ENCODE data around the gene DDX6.
"Not testable (repeated sequence)": the region's sequence is repeated elsewhere in the genome, so short reads cannot be mapped to it uniquely, and the experiment has no call there.

Gene DDX6, protein sequence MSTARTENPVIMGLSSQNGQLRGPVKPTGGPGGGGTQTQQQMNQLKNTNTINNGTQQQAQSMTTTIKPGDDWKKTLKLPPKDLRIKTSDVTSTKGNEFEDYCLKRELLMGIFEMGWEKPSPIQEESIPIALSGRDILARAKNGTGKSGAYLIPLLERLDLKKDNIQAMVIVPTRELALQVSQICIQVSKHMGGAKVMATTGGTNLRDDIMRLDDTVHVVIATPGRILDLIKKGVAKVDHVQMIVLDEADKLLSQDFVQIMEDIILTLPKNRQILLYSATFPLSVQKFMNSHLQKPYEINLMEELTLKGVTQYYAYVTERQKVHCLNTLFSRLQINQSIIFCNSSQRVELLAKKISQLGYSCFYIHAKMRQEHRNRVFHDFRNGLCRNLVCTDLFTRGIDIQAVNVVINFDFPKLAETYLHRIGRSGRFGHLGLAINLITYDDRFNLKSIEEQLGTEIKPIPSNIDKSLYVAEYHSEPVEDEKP

DNA sequence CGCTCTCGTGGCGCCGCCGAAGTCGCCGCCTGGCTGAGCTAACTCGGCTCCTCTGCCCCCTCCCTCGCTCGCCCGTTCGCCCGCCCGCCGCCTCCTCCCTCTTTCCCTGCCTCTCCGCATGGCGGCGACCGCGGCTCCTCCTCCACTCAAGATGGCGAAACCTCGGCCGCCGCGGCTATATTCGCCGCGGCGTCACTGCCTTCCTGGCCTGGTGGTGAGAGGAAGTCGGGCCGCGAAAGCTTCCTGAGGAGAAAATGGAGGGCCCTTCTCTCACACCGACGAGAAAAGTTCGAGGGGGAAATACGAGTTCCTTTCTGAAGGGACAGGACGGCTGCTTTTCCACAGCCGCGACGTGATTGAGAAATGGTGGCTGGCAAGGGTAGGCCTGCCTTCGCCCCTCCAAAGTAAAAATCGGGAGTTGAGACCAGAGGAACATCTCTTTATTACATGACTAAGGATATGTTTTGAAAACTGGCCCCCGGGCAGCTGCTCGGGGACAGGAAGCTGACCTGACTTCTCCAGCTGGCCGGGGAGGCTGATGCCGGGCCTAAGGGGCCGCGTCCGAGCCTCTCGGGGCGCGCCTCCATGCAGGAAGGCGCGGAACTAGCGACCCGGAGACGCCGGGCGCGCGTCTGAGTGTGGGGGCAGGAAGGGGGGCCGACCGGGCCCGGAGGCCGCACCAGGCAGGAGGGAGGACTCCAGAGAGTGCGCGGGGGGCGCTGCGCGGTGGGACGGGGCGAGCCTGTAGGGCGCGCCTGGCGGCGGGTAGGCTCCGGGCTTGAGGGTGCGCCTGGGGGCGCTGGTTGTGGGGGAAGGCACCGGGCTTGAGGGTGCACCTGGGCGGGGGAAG, at the start of gene DDX6:
Gene DDX6 (minus strand): TSS at position 54 of the 850 bp plus-strand sequence. CDS start 4,913 bp downstream, outside the sequence.
- H3K36me3 Mint-ChIP-seq (ENCODE audit: low read depth) = peaks cover 51% of the 10 kb centered on the region
- peak; percentile 93 for DNase-seq
- no peaks in the 10 kb centered on the region for H3K27me3 Mint-ChIP-seq
- H3K4me1 Mint-ChIP-seq (ENCODE audit: low read depth) = peaks cover 25% of the 10 kb centered on the region
- H3K4me3 Mint-ChIP-seq = peak within 1 kb of the TSS; percentile 97
- peak within 1 kb of the TSS; percentile 98 for H3K27ac Mint-ChIP-seq
- no peaks in the 10 kb centered on the region for H3K9me3 Mint-ChIP-seq

DNA sequence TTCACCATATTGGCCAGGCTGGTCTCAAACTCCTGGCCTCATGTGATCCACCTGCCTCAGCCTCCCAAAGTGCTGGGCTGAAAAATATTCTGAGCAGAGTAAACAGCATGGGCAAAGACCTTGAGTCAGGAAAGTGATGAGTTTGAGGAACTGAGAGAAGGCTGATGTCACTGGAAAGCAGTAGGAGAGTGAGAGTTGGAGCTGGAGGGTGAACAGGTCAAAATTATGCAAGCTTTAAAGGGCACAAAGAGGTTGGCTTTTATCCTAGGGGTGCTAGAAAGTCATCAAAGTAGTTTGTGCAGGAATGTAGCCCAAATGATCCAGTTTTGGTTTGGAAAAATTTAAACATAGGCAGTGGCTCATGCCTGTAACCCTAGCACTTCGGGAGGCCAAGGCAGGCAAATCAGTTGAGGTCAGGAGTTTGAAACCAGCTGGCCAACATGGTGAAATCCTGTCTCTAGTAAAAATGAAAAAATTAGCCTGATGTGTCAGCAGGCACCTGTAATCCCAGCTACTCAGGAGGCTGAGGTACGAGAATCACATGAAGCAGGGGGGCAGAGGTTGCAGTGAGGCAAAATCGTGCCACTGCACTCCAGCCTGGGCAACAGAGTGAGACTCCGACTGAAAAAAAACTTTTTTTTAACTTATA, 48.1 kb upstream of the DDX6 start:
- Mint-ChIP-seq H3K4me1 (ENCODE audit: low read depth) (peaks cover 45% of the 10 kb centered on the region), H3K27ac (peak overlapping the region; percentile 51), H3K4me3 (no peak overlapping the region), H3K27me3 (no peaks in the 10 kb centered on the region), H3K36me3 (ENCODE audit: low read depth) (no peaks in the 10 kb centered on the region), H3K9me3 (no peaks in the 10 kb centered on the region)
- DNase-seq = peak; percentile 12

DNA sequence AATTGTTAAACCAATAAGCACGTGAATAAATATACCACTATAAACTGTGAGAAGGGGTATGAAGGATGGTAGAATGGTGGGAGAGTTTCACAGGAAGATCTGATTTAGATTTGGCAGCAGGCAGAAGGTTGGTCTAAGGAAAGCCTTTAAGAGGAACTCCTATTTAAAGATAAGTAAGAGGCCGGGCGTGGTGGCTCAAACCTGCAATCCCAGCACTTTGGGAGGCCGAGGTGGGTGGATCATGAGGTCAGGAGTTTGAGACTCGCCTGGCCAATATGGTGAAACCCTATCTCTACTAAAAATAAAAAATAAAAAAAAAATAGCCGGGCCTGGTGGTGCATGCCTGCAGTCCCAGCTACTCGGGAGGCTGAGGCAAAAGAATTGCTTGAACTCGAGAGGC, 46.9 kb upstream of the DDX6 start:
- H3K4me3 Mint-ChIP-seq = no peak overlapping the region
- no peak for DNase-seq
- H3K27me3 Mint-ChIP-seq = no peaks in the 10 kb centered on the region
- H3K36me3 Mint-ChIP-seq (ENCODE audit: low read depth) = no peaks in the 10 kb centered on the region
- no peaks in the 10 kb centered on the region for H3K9me3 Mint-ChIP-seq
- H3K4me1 Mint-ChIP-seq (ENCODE audit: low read depth) = peaks cover 47% of the 10 kb centered on the region
- H3K27ac Mint-ChIP-seq = no peak overlapping the region

DNA sequence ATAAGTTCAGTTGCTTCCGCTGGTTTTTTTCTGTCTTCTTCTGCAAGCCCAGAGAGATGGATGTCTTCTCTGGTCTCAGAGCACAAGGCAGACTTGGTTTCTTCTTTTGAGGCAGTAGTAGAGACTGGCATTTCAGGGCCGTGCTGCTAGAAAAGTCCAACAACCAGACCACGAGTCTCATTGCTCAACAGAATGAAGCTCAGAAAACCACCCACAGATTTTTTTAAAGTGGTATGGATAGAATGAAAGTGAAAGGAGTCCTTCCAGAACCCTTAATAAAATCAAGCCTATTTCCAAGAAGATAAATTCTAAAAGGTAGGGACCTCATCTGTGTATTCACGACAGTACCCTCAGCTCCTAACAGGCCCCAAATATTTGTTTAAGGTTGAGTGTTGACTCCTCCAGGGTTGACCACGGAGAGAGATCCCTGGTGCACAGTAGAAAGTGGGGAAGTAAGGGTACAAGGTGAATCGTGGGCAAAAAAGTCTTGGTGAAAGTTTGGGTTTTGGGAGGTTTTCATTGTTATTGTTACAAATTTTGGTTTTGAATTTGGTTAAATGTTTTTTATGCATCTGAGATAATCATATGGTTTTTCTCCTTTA, 43.6 kb upstream of the DDX6 start:
- H3K27ac Mint-ChIP-seq = peak overlapping the region; percentile 10

DNA sequence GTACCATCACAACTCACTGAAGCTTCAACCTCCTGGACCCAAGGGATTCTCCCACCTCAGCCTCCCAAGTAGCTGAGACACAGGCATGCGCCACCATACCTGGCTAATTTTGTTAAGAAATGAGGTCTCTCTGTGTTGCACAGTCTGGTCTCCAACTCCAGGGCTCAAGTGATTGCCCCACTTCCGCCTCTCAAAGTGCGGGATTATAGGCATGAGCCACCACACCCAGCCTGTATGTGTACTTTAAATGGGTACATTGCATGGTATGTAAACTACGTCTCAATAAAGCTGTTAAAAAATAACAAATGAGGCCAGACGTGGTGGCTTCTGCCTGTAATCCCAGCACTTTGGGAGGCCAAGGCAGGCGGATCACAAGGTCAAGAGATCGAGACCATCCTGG, 36.2 kb upstream of the DDX6 start:
- Mint-ChIP-seq H3K4me1 (ENCODE audit: low read depth) (peaks cover under 1% of the 10 kb centered on the region), H3K4me3 (no peak overlapping the region), H3K9me3 (no peaks in the 10 kb centered on the region)

More for the DNA sequence above, 43.6 kb upstream of the DDX6 start:
- Mint-ChIP-seq H3K27me3 (no peaks in the 10 kb centered on the region), H3K36me3 (ENCODE audit: low read depth) (no peaks in the 10 kb centered on the region), H3K4me3 (peak overlapping the region; percentile 42), H3K9me3 (no peaks in the 10 kb centered on the region), H3K4me1 (ENCODE audit: low read depth) (peaks cover 30% of the 10 kb centered on the region)
- DNase-seq = no peak

DNA sequence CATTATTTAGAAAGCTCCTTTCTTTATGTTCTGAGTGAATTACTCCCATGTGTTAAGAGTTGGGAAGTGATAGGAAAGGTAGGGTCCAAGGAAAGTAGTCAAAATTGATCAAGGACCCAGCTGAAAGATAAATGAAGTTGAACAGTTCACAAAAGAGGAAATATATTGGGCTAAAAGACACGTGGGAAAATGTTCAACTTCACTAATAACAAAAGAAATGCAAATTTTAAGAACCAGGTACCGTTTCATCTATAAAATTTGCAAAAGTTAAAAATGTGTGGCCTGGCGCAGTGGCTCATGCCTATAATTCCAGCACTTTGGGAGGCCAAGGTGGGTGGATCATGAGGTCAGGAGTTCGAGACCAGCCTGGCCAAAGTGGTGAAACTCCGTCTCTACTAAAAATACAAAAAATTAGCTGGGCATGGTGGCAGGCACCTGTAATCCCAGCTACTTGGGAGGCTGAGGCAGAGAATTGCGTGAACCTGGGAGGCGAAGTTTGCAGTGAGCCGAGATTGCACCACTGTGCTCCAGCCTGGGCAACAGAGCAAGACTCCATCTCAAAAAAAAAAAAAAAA, 32.1 kb upstream of the DDX6 start:
- H3K36me3 Mint-ChIP-seq (ENCODE audit: low read depth); H3K4me3 Mint-ChIP-seq; H3K27me3 Mint-ChIP-seq; DNase-seq; H3K27ac Mint-ChIP-seq; H3K9me3 Mint-ChIP-seq: not testable (repeated sequence)
- H3K4me1 Mint-ChIP-seq (ENCODE audit: low read depth) = peaks cover 19% of the 10 kb centered on the region

More for the DNA sequence above, 36.2 kb upstream of the DDX6 start:
- Mint-ChIP-seq H3K27ac (no peak overlapping the region), H3K36me3 (ENCODE audit: low read depth) (no peaks in the 10 kb centered on the region), H3K27me3 (no peaks in the 10 kb centered on the region)
- no peak for DNase-seq

DNA sequence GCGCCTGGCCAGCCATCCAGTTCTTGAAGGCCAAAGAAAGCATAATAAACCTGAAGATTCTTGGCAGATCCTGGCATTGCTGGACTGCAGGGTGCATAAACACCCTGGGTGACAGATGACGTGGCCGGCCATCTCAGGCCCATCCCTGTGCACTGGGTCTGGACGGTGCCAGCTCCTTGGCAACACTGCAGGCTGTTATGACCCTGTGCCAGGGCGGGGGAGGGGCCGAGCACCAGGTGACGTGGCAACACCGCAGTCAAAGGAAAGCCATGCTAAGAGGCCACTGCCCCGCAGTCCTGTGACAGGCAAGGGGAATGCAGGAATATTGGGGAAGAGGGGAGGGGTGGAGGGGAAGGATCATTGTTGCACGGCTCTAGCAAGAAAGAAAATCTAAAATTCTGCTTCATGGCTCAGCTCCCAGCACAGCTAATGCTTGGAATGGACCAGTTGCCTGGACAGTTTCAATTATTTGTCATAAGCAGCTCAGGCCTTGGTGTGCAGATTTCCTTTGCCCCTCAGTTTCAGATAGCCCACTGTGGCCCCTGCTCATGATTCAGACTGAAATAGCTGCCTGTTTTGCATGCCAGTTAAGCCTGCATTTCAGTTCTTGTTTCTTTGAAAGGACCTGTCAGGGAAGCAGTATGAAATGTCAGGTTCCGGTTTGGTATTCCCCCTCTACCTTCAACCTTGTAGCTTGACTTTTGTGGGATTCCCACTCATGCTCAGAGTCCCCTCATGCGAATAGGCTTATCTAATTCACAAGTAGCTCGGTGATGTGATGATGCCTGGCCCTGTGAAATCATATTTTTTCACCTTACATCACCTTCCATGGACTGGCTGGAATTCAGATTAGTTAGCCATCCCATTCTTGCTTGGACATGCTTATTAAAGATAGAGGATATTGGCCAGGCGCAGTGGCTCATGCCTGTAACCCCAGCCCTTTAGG, 29.7 kb upstream of the DDX6 start:
- no peak for DNase-seq
- no peaks in the 10 kb centered on the region for H3K9me3 Mint-ChIP-seq
- H3K36me3 Mint-ChIP-seq (ENCODE audit: low read depth) = no peaks in the 10 kb centered on the region
- H3K27ac Mint-ChIP-seq = peak overlapping the region; percentile 75
- no peaks in the 10 kb centered on the region for H3K27me3 Mint-ChIP-seq
- peaks cover 19% of the 10 kb centered on the region for H3K4me1 Mint-ChIP-seq (ENCODE audit: low read depth)
- no peak overlapping the region for H3K4me3 Mint-ChIP-seq

DNA sequence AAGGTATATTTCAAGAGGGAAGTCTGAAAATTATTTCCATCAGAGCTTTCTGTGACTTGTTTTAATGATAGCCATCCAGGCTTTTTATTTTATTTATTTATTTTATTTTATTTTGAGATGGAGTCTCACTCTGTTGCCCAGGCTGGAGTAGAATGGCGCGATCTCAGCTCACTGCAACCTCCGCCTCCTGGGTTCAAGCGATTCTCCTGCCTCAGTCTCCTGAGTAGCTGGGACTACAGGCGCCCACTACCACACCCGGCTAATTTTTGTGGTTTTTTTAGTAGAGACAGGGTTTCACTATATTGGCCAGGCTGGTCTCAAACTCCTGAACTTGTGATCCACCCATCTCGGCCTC, 29.0 kb upstream of the DDX6 start:
- not testable (repeated sequence) for H3K27me3 Mint-ChIP-seq; H3K4me3 Mint-ChIP-seq; H3K27ac Mint-ChIP-seq; H3K9me3 Mint-ChIP-seq; H3K36me3 Mint-ChIP-seq (ENCODE audit: low read depth); DNase-seq
- peaks cover 19% of the 10 kb centered on the region for H3K4me1 Mint-ChIP-seq (ENCODE audit: low read depth)

DNA sequence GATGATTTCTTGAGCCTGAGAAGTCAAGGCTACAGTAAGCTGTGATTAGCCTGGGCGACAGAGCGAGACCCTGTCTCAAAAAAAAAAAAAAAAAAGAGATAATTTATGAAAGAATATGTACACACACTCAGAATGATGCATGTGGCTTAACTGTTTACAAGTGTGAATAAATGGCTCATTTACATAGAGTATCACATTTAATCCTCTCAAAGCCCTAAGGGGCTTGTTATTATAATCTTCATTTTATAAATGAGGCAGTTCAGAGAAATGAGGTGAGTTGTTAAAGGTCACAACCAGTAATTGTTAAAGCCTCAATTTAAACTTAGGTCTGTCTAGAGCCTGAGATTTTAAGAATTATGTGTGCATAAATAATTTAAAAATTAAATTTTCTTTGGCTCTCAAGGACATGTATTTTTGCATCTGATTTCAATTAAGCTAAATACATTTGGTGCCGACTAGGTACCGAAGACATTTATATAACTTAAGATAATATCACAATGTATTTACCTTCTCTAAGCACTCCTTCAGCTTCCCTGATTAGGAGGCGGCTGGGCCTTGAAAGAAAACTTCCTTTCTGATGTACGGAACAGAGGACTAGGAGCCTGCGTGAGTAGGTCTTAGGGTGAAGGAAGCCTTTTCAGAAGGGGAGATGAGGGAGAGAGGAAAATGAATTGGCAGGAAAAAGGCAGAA, 28.5 kb upstream of the DDX6 start:
- H3K27ac Mint-ChIP-seq = no peak overlapping the region
- no peak overlapping the region for H3K4me3 Mint-ChIP-seq
- no peaks in the 10 kb centered on the region for H3K9me3 Mint-ChIP-seq
- H3K4me1 Mint-ChIP-seq (ENCODE audit: low read depth) = peaks cover 19% of the 10 kb centered on the region
- H3K27me3 Mint-ChIP-seq = no peaks in the 10 kb centered on the region
- no peaks in the 10 kb centered on the region for H3K36me3 Mint-ChIP-seq (ENCODE audit: low read depth)
- no peak for DNase-seq

DNA sequence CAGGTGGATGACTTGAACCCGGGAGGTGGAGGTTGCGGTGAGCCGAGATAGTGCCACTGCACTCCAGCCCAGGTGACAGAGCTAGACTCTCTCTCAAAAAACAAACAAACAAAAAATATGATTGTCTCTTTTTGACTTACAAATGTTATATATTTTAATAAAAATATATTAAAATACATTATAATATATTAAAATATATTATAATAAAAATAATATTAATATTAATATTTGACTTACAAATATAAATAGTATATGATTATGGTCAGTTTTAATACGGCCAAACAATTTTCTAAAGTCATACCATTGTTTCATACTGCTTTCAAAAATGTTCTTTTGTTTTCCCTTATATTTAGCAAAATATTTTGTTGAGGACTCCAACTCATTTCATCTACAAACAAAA, 27.2 kb upstream of the DDX6 start:
- Mint-ChIP-seq H3K36me3 (ENCODE audit: low read depth) (no peaks in the 10 kb centered on the region), H3K27ac (no peak overlapping the region), H3K4me1 (ENCODE audit: low read depth) (peaks cover 19% of the 10 kb centered on the region), H3K9me3 (no peaks in the 10 kb centered on the region), H3K27me3 (no peaks in the 10 kb centered on the region), H3K4me3 (no peak overlapping the region)
- no peak for DNase-seq

DNA sequence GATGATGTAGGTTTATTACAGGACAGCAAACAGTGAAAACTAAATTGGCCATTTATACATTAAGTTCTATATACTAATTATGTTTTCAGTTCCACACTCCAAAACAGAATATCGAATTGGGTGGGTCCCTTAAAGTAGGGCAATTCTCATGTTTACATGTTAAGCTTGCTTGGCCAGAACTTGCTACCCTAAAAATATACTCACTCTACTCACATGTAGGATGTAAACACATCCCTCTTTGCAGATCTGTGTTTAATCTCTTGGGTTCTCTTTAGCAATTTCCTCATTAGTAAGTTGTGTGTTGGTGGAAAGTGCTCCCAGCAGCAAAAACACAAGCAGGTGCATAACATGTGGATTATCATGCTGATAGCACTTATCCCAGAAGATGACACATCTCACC, 22.6 kb upstream of the DDX6 start:
- H3K4me1 Mint-ChIP-seq (ENCODE audit: low read depth) = peaks cover 2% of the 10 kb centered on the region
- H3K27me3 Mint-ChIP-seq = no peaks in the 10 kb centered on the region
- no peak overlapping the region for H3K27ac Mint-ChIP-seq
- H3K36me3 Mint-ChIP-seq (ENCODE audit: low read depth) = no peaks in the 10 kb centered on the region
- no peak for DNase-seq
- H3K9me3 Mint-ChIP-seq = no peaks in the 10 kb centered on the region
- H3K4me3 Mint-ChIP-seq = no peak overlapping the region

DNA sequence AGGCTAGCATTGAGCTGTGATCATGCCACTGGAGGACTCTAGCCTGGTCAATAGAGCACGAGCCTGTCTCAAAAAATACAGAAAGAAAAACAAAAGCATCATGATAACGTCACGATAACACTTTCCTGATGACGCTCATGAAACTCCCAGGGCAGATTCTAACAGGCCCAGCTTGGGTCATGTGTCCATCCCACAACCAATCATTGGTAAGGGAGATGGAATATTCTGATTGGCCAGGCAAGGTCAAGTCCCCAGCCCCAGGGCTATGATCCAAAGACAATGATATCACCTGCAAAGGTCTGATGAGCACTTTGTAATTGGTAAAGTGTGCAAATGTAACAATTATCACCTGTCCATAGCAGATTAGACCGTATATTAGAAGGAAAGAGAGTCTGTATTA, 21.5 kb upstream of the DDX6 start:
- no peak for DNase-seq
- Mint-ChIP-seq H3K4me1 (ENCODE audit: low read depth) (peaks cover 10% of the 10 kb centered on the region), H3K27me3 (no peaks in the 10 kb centered on the region), H3K36me3 (ENCODE audit: low read depth) (no peaks in the 10 kb centered on the region), H3K9me3 (no peaks in the 10 kb centered on the region), H3K27ac (no peak overlapping the region), H3K4me3 (no peak overlapping the region)

All from activated T-cell treated with anti-CD3 and anti-CD28 coated beads, Interleukin-2, amount 50 U/mL, for 24 hours (primary cell).